ENCODE measurements around the gene RTN4R.

DNA sequence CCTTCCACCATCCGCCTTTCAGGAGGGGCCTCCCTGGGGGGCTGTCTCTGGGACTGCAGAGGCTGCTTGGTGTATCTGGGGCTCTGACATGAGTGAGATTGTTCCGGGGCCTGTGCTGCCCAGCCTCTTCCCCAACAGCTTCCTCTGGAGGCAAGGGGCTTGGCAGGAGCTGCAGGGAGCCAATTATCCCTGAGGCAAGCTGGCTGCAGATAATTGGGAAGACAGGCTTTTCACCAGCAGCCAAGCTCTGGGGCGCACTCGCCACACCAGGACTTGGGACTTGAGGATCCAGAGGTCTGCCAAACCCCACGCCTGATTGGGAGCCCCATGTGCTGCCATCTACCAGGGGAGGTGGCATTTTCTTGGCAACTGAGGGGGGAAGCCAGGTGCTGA lies 15.6 kb upstream of the RTN4R start:
- TF ChIP-seq, protein P1, sequence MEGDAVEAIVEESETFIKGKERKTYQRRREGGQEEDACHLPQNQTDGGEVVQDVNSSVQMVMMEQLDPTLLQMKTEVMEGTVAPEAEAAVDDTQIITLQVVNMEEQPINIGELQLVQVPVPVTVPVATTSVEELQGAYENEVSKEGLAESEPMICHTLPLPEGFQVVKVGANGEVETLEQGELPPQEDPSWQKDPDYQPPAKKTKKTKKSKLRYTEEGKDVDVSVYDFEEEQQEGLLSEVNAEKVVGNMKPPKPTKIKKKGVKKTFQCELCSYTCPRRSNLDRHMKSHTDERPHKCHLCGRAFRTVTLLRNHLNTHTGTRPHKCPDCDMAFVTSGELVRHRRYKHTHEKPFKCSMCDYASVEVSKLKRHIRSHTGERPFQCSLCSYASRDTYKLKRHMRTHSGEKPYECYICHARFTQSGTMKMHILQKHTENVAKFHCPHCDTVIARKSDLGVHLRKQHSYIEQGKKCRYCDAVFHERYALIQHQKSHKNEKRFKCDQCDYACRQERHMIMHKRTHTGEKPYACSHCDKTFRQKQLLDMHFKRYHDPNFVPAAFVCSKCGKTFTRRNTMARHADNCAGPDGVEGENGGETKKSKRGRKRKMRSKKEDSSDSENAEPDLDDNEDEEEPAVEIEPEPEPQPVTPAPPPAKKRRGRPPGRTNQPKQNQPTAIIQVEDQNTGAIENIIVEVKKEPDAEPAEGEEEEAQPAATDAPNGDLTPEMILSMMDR (tag by site-specific recombination; IDR thresholded peaks at IDR 0.05): no peak
- TF ChIP-seq ZNF521 (tag by site-specific recombination; IDR thresholded peaks at IDR 0.05) (no peak), ZNF585B (tag by site-specific recombination; IDR thresholded peaks at IDR 0.05) (no peak), ZBTB1 (tag by site-specific recombination; IDR thresholded peaks at IDR 0.05) (no peak), ZBTB7A (tag by site-specific recombination; IDR thresholded peaks at IDR 0.05; ENCODE audit: low read depth) (no peak), ZNF558 (tag by site-specific recombination; IDR thresholded peaks at IDR 0.05) (no peak)

All from HEK293 (cell line).